HG03159 (cell line): Measurements from ENCODE around the gene PAOX.

Experiments
- ATAC-seq: cut with Tn5 transposase; IDR thresholded peaks from one replicate; pipeline ENCODE4 v1.9.1; 2021; ENCODE audit warnings: mild to moderate bottlenecking, moderate library complexity; ENCODE audit not compliant: unreplicated experiment

The PAOX gene

GRCh38 chr10:133349577-133350011 lies 29.5 kb upstream of the PAOX start:
- ATAC-seq = no peak

GRCh38 chr10:133350283-133350949 lies 28.6 kb upstream of the PAOX start:
- no peak for ATAC-seq

GRCh38 chr10:133350950-133351329 lies 28.1 kb upstream of the PAOX start:
- no peak for ATAC-seq

GRCh38 chr10:133351408-133352318 lies 27.4 kb upstream of the PAOX start:
- no peak for ATAC-seq

DNA sequence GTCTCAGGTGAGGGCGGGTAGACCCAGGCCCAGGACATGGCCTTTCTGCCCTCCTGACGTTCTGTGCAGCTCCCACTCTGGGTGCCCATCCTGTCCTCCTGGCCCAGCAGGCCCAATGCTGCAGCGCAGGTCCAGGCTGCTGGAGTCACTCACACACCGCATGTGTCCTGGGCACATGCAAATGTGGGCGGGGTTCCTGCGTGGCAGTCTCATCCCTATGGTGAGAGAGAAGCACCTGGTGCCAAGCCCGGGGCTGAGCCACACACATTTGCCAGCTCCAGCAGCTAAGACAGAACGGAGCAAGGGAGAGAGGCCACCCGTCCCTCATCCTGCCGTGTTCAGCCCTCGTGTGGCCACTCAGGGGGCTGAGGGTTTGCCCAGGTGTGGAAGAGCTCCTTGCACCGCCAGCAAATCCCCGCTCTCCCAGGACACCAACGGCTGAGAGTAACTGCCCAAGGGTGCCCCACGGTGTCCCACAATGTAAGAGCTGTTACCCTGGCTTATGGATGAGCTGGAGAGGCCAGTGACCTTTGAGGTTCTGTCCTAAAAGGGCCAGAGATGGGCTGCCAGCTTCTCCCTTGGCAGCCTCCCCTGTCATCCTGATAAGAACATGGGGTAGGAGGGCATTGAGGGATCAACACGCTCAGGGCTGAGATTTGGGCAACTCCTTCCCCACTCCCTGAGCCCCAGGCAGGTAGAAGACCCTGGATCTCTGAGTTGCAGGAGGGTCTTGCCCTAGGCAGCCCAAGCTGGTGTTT lies 25.7 kb upstream of the PAOX start:
- ATAC-seq = no peak

DNA sequence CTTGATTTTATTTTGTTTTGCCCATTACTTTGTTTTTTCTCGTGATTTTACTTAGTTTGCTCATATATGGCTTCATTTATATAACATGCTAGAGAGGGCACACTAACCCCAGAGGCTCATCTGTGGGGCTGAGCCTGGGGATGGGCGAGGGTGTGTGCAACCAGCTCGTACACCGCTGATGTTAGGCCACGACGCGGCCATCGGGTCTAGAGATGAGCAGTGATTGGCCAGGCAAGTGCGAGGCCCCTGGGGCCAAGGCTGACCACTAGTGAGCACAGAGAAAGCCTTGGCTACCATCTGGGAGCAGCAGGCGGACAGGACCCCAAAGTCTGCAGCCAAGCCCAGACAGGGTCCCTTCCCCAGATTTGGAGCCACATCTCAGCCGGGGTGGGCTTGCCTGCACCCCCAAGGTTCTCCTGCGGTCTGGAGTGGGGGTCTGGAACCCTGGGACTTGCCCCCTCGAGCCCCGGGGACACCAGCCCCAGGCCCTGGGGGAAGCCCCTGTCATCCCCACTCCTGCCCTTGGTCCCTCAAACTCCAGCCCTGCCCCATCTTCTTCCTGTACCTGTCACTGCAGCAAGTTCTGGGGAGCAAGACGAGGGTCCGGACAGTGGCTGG lies 25.0 kb upstream of the PAOX start:
- no peak for ATAC-seq

DNA sequence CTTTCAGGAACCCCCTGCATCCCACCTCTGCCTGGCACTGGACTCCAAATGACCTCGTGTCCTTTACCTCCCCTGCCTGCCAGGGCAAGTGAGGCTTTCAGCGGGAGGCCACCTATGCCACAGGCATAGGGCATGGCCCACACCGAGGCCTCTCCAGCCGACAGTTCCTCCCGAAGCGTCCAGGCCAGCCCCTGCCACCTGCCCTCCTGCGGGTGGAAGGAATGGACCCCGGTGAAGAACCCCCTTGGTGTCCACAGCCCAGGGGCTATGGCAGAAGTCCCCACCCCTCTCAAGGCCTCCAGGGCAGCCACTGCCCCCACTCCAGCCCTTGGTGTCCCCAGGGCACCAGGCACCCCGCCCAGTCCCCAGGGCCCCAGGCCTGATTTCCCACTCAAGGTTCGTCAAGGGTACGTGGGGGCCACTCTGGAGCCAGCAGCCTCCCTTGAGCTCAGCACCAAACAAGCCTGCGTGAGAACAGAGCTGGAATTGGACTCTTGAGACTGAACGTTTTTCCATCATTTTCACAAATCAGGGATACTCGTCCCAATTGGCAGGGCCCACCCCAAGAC lies 24.3 kb upstream of the PAOX start:
- no peak for ATAC-seq

DNA sequence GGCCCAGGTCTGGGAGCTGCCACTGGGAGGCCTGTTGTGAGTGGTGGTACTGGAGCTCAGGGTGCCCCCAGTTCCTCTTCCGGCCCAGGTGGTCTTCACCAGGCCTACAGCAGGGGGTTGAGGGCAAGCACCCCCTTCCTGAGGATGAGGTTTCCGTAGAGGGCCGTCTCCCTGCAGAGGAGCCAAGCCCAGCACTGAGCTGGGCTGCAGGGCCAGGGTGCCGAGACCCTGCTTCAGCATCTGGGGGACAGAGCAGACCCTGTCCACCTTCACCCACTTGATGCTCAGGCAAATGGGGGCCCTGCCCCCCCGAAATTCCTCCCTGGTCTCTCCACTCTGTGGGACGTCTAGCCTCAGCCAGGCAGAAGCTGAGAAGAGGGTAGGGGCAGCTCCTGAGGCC lies 23.8 kb upstream of the PAOX start:
- ATAC-seq = no peak

DNA sequence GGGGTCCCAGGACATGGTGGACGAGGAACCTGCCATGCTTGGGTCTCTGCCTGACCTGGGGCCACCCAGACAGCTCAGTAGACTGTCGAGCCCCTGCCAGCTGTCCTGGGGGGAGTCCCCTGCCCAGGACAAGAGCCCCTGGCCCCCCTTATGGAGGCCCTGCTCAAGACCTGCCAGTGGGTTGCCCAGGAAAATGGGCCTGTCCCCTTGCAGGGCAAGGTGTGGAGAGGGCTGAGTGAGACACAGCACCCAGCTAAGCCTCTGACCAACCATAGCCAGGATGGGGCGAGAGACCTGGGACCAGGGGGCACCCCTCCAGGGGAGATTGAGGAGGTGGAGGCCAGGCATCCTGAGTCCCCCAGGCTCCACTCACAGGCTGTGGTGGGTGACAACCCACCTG lies 23.1 kb upstream of the PAOX start:
- ATAC-seq = no peak

DNA sequence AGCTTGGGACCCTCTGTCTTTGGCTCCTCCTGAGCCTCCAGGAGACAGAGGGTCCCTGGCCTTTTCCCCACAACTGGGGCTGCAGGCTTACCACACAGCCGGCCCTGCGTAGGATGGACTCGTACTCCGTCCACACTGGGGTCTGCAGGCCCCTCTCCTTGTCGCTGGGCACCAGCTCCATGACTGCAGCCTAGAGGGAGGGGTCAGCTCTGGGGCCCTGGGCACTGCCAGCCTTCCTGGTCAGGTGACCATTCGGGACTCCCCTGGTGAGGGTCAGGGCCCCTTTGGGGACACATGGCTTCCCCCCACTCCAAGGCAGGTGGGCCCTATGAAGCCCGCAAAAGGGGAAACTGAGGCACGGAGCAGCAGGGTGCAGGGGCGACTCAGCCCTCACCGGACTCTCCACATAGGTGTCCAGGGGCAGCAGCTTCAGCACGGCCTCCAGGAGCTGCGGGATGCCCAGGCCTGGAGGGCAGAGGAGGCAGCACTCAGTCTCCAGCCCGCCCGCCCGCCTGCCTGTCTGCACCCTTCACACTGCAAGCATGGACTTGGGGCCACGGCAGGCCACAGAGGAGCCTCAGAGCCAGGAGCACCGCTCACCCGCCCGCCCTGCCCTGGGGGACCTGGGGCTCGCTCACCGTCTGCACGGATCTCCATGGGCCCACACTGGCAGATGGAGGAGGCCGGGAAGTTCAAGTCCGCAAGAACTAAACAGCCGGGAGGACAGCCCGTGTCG lies 22.3 kb upstream of the PAOX start:
- no peak for ATAC-seq

DNA sequence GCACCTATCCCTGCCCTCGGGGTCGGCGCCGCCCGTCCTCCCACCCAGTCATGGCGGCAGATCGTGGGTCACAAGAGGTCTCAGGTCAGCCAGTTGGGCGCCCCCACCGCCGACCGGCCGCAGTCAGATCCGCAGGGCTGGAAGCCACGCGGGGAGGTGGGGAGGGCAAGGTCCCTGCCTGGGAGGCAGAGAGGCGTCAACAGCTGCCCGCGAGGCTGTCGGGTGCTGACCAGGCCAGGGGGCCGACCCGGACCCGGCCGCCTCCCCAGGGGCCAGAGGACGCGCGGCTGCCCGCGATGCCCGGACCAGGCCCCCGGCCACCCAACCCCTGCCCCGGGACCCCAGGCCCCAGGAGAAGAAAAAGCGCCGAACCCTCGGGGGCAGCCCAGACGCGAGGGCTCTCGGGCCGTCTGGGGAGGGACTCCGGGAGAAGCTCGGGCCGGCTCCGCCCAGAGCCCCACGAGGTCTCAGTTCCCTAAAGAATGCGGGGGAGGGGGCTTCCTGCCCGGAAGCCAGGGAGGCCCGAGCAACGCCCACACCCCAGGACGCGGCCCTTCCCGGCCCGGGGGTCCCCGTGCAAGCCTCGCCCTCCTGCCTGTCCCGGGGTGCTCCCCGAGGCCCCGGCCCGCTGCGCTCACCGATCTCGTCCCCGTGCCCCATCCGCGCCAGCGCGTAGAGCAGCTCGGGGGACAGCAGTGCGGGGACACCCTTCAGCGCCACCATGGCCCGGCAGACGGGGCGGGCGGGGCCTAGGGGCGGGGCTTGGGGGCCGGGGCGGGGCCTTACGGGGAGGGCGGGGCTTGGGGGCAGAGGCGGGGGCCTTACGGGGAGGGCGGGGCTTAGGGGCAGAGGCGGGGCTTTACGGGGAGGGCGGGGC lies 21.5 kb upstream of the PAOX start, which contains the start of gene FUOM:
Gene FUOM (minus strand): TSS at position 735 of the 877 bp plus-strand sequence. CDS start 12 bp downstream, at position 723.
- peak; percentile 55 for ATAC-seq

DNA sequence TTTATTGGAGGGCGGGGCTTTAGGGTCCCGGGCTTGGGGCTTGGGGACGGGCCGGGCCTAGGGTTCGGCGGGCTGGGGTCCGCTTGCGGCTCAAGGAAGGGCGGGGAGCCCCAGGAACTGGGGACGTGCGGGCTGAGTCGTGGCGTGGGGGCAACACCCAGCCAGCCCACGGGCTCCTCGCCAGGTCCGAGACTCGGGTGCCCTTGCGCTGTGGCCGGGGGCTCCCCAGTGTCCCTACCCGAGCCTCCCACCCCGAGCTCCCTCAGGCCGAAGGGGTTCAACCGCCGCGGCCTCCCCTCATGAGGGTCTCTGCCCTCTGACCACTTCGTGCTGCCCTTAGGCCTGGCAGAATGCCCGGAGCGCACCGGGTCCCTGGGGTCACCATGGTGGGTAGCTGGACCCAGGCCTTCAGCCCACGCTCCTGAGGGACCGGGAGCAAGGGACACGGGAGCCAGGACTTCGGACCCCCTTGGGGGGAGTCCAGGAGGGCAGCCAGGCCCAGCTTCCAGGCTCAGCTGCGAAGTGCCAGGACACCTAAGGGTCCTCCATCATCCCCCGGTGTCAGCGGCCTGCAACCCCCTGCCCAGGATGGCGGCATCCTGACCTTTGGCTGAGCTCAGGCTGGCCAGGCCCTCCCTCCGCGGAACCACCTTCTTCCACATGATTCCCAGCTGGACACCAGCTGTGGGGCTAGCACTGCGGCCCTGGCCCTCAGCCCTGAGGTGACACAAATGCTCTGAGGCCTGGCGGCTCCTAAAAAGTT lies 20.7 kb upstream of the PAOX start:
- ATAC-seq = no peak

DNA sequence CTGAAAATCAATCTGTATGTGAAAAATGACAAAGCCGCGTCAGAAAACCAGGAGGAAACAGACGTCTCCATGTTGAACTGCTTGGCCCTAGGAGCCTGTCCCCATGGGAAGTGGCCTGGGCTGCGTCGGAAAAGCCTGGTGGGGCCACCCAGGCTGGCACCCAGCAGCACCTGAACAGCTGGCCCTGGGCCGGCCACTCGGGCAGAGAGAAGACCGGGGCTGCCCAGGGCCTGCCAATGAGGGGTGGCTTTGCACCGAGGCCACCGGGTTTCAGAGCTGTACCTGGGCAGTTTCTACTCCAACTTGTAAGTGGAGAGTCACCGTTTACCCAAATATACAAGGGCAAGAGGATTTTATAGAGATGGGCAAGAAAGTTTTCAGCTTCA lies 20.1 kb upstream of the PAOX start:
- ATAC-seq = no peak

DNA sequence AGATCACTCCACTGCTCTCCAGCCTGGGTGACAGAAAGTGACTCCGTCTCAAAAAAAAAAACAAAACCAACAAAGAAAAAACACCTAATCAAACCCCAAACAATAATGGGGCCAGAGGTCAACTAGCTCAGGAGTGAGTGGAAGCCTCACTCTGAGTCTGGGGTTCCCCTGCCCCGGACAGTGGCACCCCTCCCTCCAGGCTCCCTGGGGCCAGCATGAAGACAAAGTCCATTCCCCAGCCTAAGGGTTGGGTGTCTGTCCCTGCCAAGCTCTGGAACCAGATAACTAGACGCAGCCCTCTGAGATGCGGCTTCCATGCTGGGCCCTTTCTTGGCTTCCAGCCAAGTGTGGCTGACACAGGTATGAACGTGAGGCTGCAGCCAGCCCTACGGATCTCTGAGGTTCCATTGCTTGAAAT lies 19.5 kb upstream of the PAOX start:
- ATAC-seq = no peak

- no peak for ATAC-seq
Measured at GRCh38 chr10:133359972-133360610, 19.0 kb upstream of the PAOX start.

DNA sequence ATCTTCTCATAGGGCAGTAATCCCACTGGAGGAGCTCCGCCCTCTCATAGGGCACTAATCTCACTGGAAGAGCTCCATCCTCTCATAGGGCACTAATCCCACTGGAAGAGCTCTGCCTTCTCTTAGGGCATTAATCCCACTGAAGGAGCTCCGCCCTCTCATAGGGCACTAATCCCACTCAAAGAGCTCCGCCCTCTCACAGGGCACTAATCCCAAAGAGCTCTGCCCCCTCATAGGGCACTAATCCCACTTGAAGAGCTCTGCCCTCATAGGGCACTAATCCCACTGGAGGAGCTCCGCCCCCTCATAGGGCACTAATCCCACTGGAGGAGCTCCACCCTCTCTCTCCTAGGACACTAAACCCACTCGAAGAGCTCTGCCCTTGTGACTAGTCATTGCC lies 17.8 kb upstream of the PAOX start:
- ATAC-seq = no peak

- no peak for ATAC-seq
Measured at GRCh38 chr10:133361773-133362441, 17.2 kb upstream of the PAOX start.
